ENCODE results near the gene CRAMP1.
"Not testable (repeated sequence)": the region's sequence is repeated elsewhere in the genome, so short reads cannot be mapped to it uniquely, and the experiment has no call there.

CRAMP1 gene

DNA sequence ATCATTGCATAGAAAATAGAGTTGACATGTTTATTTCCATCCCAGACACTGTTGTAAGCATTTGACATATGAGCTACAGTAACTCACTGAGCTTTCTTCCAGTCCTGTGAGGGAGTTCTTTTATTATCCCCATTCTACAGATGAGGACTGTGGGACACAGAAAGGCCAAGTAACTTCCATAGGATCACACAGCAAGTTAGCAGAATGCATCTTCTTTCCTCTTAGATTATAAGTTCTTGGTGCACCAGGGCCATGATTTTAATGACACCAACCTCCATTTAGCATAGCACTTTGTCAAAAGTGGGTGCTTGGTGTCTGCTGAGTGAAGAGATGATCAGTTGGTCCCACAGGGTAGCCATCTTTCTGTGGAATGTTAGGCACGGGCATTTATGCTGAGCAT, 78.7 kb downstream of the CRAMP1 start:
- no peak overlapping the region for H3K4me3 Mint-ChIP-seq
- H3K27me3 Mint-ChIP-seq = no peaks in the 10 kb centered on the region
- no peak for ATAC-seq
- no peaks in the 10 kb centered on the region for H3K9me3 Mint-ChIP-seq
- no peak overlapping the region for H3K27ac Mint-ChIP-seq
- H3K4me1 Mint-ChIP-seq = peaks cover 5% of the 10 kb centered on the region
- H3K36me3 Mint-ChIP-seq = peaks cover 53% of the 10 kb centered on the region

DNA sequence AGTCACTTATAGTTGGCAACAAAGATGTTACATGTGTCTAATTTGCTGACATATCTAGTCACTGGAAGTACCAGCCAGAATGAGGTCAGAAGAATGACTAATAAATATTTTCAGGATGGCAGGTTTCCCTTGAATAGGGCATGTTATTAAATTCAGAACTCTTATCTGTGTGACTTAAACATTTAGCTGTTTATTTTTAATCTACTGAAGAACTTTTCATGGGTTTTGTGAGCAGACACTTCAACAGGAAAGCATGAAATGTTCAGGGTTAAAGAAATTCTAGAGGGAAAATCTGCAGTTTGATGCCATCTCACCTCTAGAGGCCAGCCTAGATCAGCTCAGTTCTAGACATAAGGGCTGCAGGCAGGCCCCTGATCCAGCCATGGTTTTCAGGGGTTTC, 79.1 kb downstream of the CRAMP1 start:
- H3K36me3 Mint-ChIP-seq = peaks cover 53% of the 10 kb centered on the region
- H3K4me3 Mint-ChIP-seq = no peak overlapping the region
- no peak for ATAC-seq
- no peak overlapping the region for H3K27ac Mint-ChIP-seq
- peaks cover 5% of the 10 kb centered on the region for H3K4me1 Mint-ChIP-seq
- H3K27me3 Mint-ChIP-seq = no peaks in the 10 kb centered on the region
- H3K9me3 Mint-ChIP-seq = no peaks in the 10 kb centered on the region

DNA sequence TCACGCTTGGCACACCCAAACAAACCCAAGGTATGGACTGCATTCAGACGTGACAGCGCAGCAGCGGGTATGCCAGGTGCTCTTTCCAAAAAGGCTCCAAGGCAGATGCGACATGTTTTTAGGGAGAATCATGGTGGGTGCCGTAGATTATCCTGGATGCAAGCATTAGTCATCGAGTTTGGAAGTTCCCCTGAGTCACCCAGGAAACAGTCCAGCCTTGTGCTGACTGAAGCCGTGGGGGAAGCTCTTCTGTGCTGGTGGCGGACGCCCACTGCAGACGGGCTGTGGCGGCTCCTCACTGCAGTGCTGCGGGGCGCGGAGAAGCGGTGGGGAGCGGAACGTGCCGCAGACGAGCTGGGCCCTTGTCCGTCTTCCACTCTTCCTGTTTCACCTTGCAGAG, 79.8 kb downstream of the CRAMP1 start:
- Mint-ChIP-seq H3K4me3 (no peak overlapping the region), H3K4me1 (peaks cover 5% of the 10 kb centered on the region), H3K27me3 (no peaks in the 10 kb centered on the region), H3K9me3 (no peaks in the 10 kb centered on the region), H3K27ac (no peak overlapping the region), H3K36me3 (peaks cover 59% of the 10 kb centered on the region)
- ATAC-seq = no peak

DNA sequence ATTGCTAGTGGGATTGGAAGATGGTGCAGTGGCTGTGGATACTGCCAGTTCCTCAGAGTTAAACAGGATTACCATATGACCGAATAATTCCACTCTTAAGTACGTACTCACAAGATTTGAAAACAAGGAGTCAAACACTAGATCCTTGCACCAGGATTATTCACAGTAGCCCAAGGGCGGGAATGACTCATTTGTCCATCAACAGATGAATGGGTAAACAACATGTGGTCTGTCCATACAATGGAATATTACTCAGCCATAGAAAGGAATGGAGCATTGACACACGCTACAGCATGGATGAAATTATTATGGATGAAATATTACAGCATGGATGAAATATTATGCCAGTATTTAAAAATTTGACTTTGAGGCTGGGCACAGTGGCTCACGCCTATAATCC, 84.7 kb downstream of the CRAMP1 start:
- H3K4me3 Mint-ChIP-seq = no peak overlapping the region
- ATAC-seq = no peak
- H3K27me3 Mint-ChIP-seq = no peaks in the 10 kb centered on the region
- no peak overlapping the region for H3K27ac Mint-ChIP-seq
- peaks cover 58% of the 10 kb centered on the region for H3K36me3 Mint-ChIP-seq
- H3K9me3 Mint-ChIP-seq = no peaks in the 10 kb centered on the region
- no peaks in the 10 kb centered on the region for H3K4me1 Mint-ChIP-seq

DNA sequence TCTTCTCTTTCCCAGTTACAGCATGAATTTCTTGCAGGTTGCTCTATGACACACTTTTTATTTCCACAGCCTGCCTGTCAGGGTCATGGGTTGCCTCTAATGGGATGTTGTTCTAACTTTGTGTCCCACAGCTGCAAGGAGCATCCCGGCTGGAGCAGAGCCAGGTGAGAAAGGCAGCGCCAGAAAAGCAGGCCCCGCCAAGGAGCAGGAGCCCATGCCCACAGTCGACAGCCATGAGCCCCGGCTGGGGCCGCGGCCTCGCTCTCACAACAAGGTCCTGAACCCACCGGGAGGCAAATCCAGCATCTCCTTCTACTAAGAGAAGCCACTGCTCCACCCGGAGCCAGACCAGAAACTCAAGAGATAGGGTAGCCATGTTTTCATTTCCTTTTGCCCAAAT, 86.5 kb downstream of the CRAMP1 start:
- H3K4me1 Mint-ChIP-seq = no peaks in the 10 kb centered on the region
- no peak overlapping the region for H3K27ac Mint-ChIP-seq
- H3K4me3 Mint-ChIP-seq = no peak overlapping the region
- no peaks in the 10 kb centered on the region for H3K27me3 Mint-ChIP-seq
- H3K36me3 Mint-ChIP-seq = peaks cover 49% of the 10 kb centered on the region
- ATAC-seq = no peak
- no peaks in the 10 kb centered on the region for H3K9me3 Mint-ChIP-seq

DNA sequence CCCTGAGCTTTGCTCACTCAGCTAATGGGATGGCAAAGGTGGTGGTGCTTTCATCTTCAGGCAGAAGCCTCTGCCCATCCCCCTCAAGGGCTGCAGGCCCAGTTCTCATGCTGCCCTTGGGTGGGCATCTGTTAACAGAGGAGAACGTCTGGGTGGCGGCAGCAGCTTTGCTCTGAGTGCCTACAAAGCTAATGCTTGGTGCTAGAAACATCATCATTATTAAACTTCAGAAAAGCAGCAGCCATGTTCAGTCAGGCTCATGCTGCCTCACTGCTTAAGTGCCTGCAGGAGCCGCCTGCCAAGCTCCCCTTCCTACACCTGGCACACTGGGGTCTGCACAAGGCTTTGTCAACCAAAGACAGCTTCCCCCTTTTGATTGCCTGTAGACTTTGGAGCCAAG, 88.1 kb downstream of the CRAMP1 start:
- H3K36me3 Mint-ChIP-seq = peaks cover 43% of the 10 kb centered on the region
- no peak overlapping the region for H3K4me3 Mint-ChIP-seq
- H3K27ac Mint-ChIP-seq = no peak overlapping the region
- no peaks in the 10 kb centered on the region for H3K9me3 Mint-ChIP-seq
- no peaks in the 10 kb centered on the region for H3K27me3 Mint-ChIP-seq
- no peak for ATAC-seq
- H3K4me1 Mint-ChIP-seq = peaks cover 9% of the 10 kb centered on the region

DNA sequence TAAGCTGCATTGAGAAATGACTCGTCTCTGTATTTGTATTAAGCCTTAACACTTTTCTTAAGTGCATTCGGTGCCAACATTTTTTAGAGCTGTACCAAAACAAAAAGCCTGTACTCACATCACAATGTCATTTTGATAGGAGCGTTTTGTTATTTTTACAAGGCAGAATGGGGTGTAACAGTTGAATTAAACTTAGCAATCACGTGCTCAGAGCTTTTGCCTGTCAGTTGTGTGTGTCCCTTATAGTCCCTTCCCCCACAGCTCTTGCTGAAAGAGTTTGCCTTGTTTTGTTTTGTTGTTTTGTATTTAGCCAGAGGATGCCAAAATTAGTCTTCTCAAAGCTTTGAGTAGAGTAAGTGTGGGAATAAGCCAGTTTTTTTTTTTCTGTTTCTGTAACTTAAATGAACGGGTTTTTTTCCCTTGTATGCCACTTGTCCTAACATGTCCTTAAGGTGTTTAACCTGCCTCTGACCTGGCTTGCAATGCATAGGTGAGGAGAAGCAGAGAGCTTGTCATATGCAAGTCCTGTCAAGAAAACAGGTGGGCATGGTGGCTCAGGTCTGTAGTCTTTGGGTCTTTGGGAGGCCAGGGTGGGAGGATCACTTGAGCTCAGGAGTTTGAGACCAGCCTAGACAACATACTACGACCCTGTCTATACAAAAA, 89.2 kb downstream of the CRAMP1 start:
- peaks cover 42% of the 10 kb centered on the region for H3K36me3 Mint-ChIP-seq
- no peaks in the 10 kb centered on the region for H3K9me3 Mint-ChIP-seq
- no peak overlapping the region for H3K27ac Mint-ChIP-seq

DNA sequence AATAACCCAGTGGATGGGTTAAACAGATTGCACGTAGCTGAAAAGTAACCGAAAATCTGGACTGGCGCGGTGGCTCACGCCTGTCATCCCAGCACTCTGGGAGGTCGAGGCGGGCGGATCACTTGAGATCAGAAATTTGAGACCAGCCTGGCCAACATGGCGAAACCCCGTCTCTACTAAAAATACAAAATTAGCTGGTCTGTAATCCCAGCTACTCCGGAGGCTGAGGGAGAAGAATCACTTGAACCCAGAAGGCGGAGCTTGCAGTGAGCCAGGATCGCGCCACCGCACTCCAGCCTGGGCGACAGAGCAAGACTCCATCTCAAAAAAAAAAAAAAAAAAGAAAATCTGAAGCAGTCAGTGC, 93.1 kb downstream of the CRAMP1 start:
- Mint-ChIP-seq H3K4me1 (peaks cover 31% of the 10 kb centered on the region), H3K27ac (peak overlapping the region; percentile 100), H3K36me3 (peaks cover 17% of the 10 kb centered on the region), H3K4me3 (peak overlapping the region; percentile 100)
- H3K9me3 Mint-ChIP-seq, H3K27me3 Mint-ChIP-seq: not testable (repeated sequence)
- ATAC-seq = peak; percentile 32

More for the DNA sequence above, 89.2 kb downstream of the CRAMP1 start:
- no peaks in the 10 kb centered on the region for H3K27me3 Mint-ChIP-seq
- peaks cover 12% of the 10 kb centered on the region for H3K4me1 Mint-ChIP-seq
- no peak for ATAC-seq
- no peak overlapping the region for H3K4me3 Mint-ChIP-seq

DNA sequence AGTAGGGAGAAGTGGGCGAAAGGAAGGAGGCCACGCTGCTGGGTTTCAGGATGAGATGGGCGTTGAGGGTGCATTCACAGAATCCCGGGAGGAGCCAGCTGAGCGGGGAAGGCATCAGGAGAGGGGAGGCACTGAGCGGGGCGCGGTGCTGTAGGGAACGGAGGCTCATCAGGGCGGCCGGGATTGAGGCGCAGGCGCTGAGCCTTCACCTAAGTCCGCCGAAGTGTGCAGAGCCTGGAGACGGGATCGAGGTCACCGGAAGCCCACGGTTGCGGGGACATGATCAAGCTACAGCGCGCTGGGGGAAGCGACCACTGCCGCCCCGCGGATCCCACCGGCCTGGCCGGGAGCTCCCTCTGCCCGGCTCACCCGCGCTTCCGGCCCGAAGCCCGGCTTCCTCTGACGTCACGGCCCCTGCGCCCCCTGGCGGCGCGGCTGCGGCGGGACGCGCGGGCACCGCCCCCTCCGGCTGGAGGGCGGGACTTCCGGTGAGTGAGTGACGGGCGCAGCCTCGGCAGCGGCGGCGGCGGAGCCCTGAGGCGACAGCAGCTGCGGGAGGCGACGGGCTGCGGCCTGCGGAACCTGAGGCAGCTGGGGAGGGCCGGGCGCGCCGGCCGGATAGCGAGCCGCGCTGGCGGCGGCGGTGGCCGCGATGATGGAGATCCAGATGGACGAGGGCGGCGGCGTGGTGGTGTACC, 93.7 kb downstream of the CRAMP1 start, which contains the start of gene MAPK8IP3:
TSS of gene MAPK8IP3 (plus strand) at position 508 of the 698 bp plus-strand sequence. CDS start at position 653, 145 bp downstream.
- peaks cover 31% of the 10 kb centered on the region for H3K4me1 Mint-ChIP-seq
- peaks cover 17% of the 10 kb centered on the region for H3K36me3 Mint-ChIP-seq
- peak within 1 kb of the TSS; percentile 100 for H3K4me3 Mint-ChIP-seq
- H3K27ac Mint-ChIP-seq = peak within 1 kb of the TSS; percentile 100
- no peaks in the 10 kb centered on the region for H3K9me3 Mint-ChIP-seq
- no peaks in the 10 kb centered on the region for H3K27me3 Mint-ChIP-seq
- peak; percentile 93 for ATAC-seq

DNA sequence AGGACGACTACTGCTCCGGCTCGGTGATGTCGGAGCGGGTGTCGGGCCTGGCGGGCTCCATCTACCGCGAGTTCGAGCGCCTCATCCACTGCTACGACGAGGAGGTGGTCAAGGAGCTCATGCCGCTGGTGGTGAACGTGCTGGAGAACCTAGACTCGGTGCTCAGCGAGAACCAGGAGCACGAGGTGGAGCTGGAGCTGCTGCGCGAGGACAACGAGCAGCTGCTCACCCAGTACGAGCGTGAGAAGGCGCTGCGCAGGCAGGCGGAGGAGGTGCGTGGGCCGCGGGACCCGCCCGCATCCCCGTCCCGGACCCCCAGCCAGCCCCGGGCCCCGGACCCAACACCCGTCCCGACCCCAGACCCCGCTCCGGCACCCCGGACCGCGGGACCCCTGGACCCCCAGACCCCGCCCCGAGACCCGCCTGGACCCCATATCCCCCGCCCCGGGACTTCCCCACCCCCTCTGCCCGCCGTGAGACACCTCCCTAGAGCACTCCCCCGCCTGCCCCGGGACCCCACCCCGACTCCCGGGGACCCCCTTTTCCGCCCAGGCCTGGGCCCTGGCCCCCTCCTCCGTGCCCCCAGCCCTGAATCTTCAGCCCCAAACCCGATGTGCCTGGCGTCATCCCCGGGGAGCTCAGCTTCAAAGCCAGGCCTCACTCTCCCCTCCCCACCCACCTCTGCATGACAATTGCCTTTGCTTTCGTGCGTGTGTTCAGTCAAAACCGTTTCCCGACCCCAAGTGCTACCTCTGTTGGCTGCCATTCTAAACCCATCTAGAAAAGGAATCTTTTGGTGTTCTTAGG, 94.4 kb downstream of the CRAMP1 start:
- no peaks in the 10 kb centered on the region for H3K9me3 Mint-ChIP-seq
- H3K27ac Mint-ChIP-seq = peak overlapping the region; percentile 100
- no peaks in the 10 kb centered on the region for H3K27me3 Mint-ChIP-seq
- peaks cover 9% of the 10 kb centered on the region for H3K36me3 Mint-ChIP-seq
- H3K4me3 Mint-ChIP-seq = peak overlapping the region; percentile 100
- peak; percentile 60 for ATAC-seq
- peaks cover 38% of the 10 kb centered on the region for H3K4me1 Mint-ChIP-seq

DNA sequence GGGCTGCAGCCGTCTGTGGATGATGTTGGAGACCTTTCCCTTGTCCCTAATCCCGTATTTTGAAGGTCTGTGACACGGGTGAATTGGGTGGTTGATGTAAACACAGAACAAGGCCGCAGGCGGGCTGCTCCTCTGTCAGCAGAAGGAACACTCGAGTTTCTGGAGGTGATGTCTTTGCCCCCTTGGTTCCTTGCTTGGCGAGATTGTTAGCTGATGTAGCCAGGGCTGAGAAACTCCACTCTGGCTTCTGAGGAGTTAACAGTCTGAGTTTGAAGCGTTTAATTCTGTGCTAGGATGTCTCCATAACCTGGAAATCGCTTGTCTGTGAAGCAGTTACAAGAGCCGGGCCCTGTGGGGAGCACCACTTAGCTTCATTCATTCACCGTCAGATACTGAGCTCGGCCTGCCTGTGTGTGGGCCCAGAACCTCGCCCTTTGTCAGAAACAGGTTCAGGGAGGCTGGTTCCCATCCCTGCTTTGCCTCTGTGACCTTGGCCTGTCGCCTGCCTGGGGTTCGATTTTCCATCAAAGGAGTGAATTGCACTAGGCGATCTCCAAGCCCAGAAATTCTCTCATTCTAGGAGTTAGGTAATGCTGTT, 95.1 kb downstream of the CRAMP1 start:
- H3K4me3 Mint-ChIP-seq = peak overlapping the region; percentile 85
- H3K9me3 Mint-ChIP-seq = no peaks in the 10 kb centered on the region
- ATAC-seq = no peak
- peaks cover 43% of the 10 kb centered on the region for H3K4me1 Mint-ChIP-seq
- H3K27ac Mint-ChIP-seq = peak overlapping the region; percentile 100
- no peaks in the 10 kb centered on the region for H3K27me3 Mint-ChIP-seq
- peaks cover 6% of the 10 kb centered on the region for H3K36me3 Mint-ChIP-seq

DNA sequence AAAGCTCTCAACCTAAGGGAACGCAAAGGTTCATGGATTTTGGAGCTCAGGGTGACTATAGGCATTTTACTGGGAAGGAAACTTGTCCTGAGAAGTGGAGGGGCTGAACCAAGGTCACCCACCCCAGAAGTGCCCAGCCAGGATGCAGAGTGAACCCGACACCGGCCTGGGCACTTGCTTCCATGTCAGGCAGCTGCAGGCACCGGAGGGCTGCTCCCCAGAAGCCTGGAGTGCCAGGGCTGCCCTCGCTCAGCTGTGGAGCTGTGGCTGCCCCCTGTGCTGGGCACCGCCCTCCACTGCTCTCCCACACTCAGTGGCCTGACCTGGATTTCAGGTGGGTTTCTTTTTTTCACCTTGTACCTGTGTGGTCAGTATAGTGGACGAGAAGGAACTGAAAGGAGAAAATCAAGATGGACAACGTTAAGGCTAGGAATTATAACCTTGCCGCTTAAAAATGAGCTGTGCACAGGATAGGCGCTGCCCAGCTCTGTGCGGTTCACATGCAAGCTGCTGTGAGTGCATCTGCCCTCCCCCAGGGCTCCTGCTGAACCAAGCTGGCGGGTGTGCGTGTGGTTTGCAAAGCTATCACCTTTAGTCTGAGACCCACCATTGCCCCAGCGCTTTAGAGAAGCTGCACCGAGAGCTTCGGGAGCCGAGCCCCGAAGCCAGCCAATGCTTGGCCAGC, 96.1 kb downstream of the CRAMP1 start:
- Mint-ChIP-seq H3K27me3 (no peaks in the 10 kb centered on the region), H3K9me3 (no peaks in the 10 kb centered on the region), H3K36me3 (no peaks in the 10 kb centered on the region), H3K27ac (peak overlapping the region; percentile 100), H3K4me1 (peaks cover 53% of the 10 kb centered on the region), H3K4me3 (peak overlapping the region; percentile 85)
- no peak for ATAC-seq

DNA sequence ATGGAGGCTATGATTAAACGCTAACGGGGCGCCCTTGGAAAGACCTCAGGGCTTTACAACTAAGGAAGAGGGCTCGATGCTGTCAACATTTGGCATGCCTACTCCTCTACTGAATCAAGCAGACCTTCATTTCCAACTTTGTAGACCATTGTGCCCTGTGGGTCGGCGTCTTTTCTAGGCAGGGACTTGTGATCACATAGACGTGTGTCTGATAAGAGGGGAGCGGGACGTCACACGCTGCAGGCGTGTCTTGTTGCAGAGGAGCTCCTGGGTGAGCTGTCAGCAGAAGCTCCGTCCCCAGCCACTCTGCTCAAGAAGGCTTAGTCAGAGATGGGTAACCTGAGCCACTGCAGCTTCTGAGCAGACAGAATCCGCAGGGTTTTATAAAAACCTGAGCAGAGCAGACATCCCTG, 96.6 kb downstream of the CRAMP1 start:
- Mint-ChIP-seq H3K9me3 (no peaks in the 10 kb centered on the region), H3K27me3 (no peaks in the 10 kb centered on the region), H3K4me3 (no peak overlapping the region), H3K27ac (no peak overlapping the region), H3K36me3 (no peaks in the 10 kb centered on the region), H3K4me1 (peaks cover 58% of the 10 kb centered on the region)
- no peak for ATAC-seq

DNA sequence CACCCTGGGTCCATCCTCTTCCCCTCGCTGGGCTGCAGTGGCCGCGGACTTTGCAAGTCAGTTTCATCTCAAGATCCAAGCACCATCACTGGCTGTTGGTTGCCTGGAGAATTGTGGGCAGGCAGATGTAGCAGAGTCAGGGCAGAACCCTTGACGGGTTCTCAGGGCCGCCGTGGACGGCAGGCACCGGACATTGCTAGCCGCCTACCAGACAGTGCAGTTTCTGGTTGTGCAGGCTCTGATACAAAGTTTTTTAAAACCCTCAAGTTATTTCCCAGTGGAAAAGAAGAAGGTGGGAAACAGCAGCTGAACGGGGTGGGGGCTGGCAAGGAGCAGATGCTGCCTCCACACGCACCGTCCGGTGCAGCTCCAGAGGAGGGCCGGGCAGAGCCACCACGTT, 97.2 kb downstream of the CRAMP1 start:
- Mint-ChIP-seq H3K27me3 (no peaks in the 10 kb centered on the region), H3K27ac (peak overlapping the region; percentile 20), H3K4me3 (no peak overlapping the region), H3K4me1 (peaks cover 63% of the 10 kb centered on the region), H3K36me3 (no peaks in the 10 kb centered on the region), H3K9me3 (no peaks in the 10 kb centered on the region)
- no peak for ATAC-seq

Measured in stimulated activated memory B cell treated with anti-CD40 and anti-IgM and Interleukin-4, amounts not matched to agents 10 μg/mL and 1 μg/mL and 100 μg/mL, for 72 hours (primary cell).